Endothelial cell (in vitro differentiated cells): ENCODE results near the gene AP3B1. TPM values are rescaled to one million over a fixed set of nuclear protein-coding genes. Genes with fewer than 3 reads are reported as not detected.

Experiments used
- DNase-seq: peaks from one replicate; pipeline ENCODE4 v3.0.0; 2021; ENCODE audit warnings: low spot score
- H3K27ac Mint-ChIP-seq: one replicate; pipeline ENCODE4 v1.8.0; 2021; ENCODE audit warnings: mixed read lengths, inconsistent platforms; ENCODE audit not compliant: unreplicated experiment
- H3K27me3 Mint-ChIP-seq: one replicate; pipeline ENCODE4 v1.8.0; 2021; ENCODE audit warnings: mild to moderate bottlenecking, moderate library complexity, mixed read lengths, inconsistent platforms; ENCODE audit not compliant: unreplicated experiment
- H3K36me3 Mint-ChIP-seq: one replicate; pipeline ENCODE4 v1.8.0; 2021; ENCODE audit warnings: mild to moderate bottlenecking, low read depth, mixed read lengths, inconsistent platforms; ENCODE audit not compliant: unreplicated experiment
- H3K4me1 Mint-ChIP-seq: one replicate; pipeline ENCODE4 v1.8.0; 2021; ENCODE audit warnings: mild to moderate bottlenecking, mixed read lengths, inconsistent platforms; ENCODE audit not compliant: unreplicated experiment
- H3K4me3 Mint-ChIP-seq: one replicate; pipeline ENCODE4 v1.8.0; 2021; ENCODE audit warnings: mild to moderate bottlenecking, mixed read lengths, inconsistent platforms; ENCODE audit not compliant: unreplicated experiment
- H3K9me3 Mint-ChIP-seq: one replicate; pipeline ENCODE4 v1.8.0; 2021; ENCODE audit warnings: mixed read lengths, inconsistent platforms; ENCODE audit not compliant: unreplicated experiment
- CTCF ChIP-seq: fragments of 200-600 bp; sonication (generic); IDR thresholded peaks from one replicate; pipeline ENCODE4 v1.5.0; 2021; ENCODE audit warnings: antibody characterized with exemption; ENCODE audit not compliant: unreplicated experiment
- total RNA-seq: library from RNA; stranded (reverse); fragmentation: NEBNext Ultra II Directional; extraction: Animal tissue kit (Norgen Biotek cat#: 25700); gene quantifications from one replicate; pipeline ENCODE4 v1.2.1, GENCODE V29; 2021; ENCODE audit not compliant: unreplicated experiment

Gene AP3B1
- total RNA-seq, 1 donor from 2014 or later, result 60.9 TPM

- DNase-seq, result no peak
- TF ChIP-seq CTCF, result no peak
- no peak overlapping the region for H3K27ac Mint-ChIP-seq
- peaks cover 2% of the 10 kb centered on the region for H3K27me3 Mint-ChIP-seq
- H3K4me3 Mint-ChIP-seq, result no peak overlapping the region
- no peaks in the 10 kb centered on the region for H3K36me3 Mint-ChIP-seq
- H3K9me3 Mint-ChIP-seq, result no peaks in the 10 kb centered on the region
- peaks cover 13% of the 10 kb centered on the region for H3K4me1 Mint-ChIP-seq
Observed at GRCh38 chr5:77960305-77960704, 334.2 kb downstream of the AP3B1 start.

- no peak for DNase-seq
- no peak for TF ChIP-seq CTCF
- H3K9me3 Mint-ChIP-seq, result no peaks in the 10 kb centered on the region
- H3K36me3 Mint-ChIP-seq, result no peaks in the 10 kb centered on the region
- peaks cover 13% of the 10 kb centered on the region for H3K4me1 Mint-ChIP-seq
- no peak overlapping the region for H3K4me3 Mint-ChIP-seq
- H3K27me3 Mint-ChIP-seq, result peaks cover 2% of the 10 kb centered on the region
- H3K27ac Mint-ChIP-seq, result no peak overlapping the region
Observed at GRCh38 chr5:77958642-77959330, 335.7 kb downstream of the AP3B1 start.

GRCh38 chr5:77957931-77958521, 336.5 kb downstream of the AP3B1 start:
- peaks cover 2% of the 10 kb centered on the region for H3K27me3 Mint-ChIP-seq
- no peak for TF ChIP-seq CTCF
- no peaks in the 10 kb centered on the region for H3K36me3 Mint-ChIP-seq
- no peak overlapping the region for H3K4me3 Mint-ChIP-seq
- H3K9me3 Mint-ChIP-seq, result no peaks in the 10 kb centered on the region
- H3K4me1 Mint-ChIP-seq, result peaks cover 16% of the 10 kb centered on the region
- peak; percentile 38 for DNase-seq
- no peak overlapping the region for H3K27ac Mint-ChIP-seq

- no peak for DNase-seq
- no peaks in the 10 kb centered on the region for H3K36me3 Mint-ChIP-seq
- peaks cover 19% of the 10 kb centered on the region for H3K4me1 Mint-ChIP-seq
- no peak overlapping the region for H3K27ac Mint-ChIP-seq
- H3K9me3 Mint-ChIP-seq, result no peaks in the 10 kb centered on the region
- no peak for TF ChIP-seq CTCF
- peaks cover 2% of the 10 kb centered on the region for H3K27me3 Mint-ChIP-seq
- peak overlapping the region; percentile 83 for H3K4me3 Mint-ChIP-seq
Observed at GRCh38 chr5:77957516-77957915, 337.0 kb downstream of the AP3B1 start.

GRCh38 chr5:77957081-77957480, 337.4 kb downstream of the AP3B1 start:
- H3K4me3 Mint-ChIP-seq, result peak overlapping the region; percentile 83
- no peaks in the 10 kb centered on the region for H3K9me3 Mint-ChIP-seq
- H3K36me3 Mint-ChIP-seq, result no peaks in the 10 kb centered on the region
- peaks cover 23% of the 10 kb centered on the region for H3K4me1 Mint-ChIP-seq
- H3K27me3 Mint-ChIP-seq, result peaks cover 2% of the 10 kb centered on the region
- no peak for DNase-seq
- no peak for TF ChIP-seq CTCF
- no peak overlapping the region for H3K27ac Mint-ChIP-seq
